Stomach (tissue), 4 donors: ENCODE results near the gene SCAF4.

ENCODE experiments used
- EP300 ChIP-seq: sonication (generic); formaldehyde crosslinking; IDR thresholded peaks from one replicate; pipeline ENCODE4 v1.6.1; 2017; ENCODE audit warnings: antibody characterized with exemption
- POLR2A ChIP-seq, 4 donors: fragments of 450-650 bp; IDR thresholded peaks; one replicate each; pipeline ENCODE4 v1.6.1; 2016; ENCODE audit warnings: antibody characterized with exemption in 4 of 4, control low read depth in 2 of 4, mild to moderate bottlenecking in 1 of 4, moderate library complexity in 1 of 4
- POLR2AphosphoS5 ChIP-seq, 3 donors: sonication (generic); formaldehyde crosslinking; IDR thresholded peaks; one replicate each; pipeline ENCODE4 v1.6.1; 2016; ENCODE audit warnings: antibody characterized with exemption in 3 of 3
- TF ChIP-seq, protein P1 (sequence below), 7 experiments: fragments of 450-650 bp in 4 of 7; fragments of 200-600 bp in 3 of 7; sonication (generic) in 3 of 7; IDR thresholded peaks; one replicate each; pipeline ENCODE4 v1.5.1; 2016 to 2019; ENCODE audit warnings: antibody characterized with exemption in 7 of 7, control low read depth in 2 of 7, mild to moderate bottlenecking in 1 of 7

DNA sequence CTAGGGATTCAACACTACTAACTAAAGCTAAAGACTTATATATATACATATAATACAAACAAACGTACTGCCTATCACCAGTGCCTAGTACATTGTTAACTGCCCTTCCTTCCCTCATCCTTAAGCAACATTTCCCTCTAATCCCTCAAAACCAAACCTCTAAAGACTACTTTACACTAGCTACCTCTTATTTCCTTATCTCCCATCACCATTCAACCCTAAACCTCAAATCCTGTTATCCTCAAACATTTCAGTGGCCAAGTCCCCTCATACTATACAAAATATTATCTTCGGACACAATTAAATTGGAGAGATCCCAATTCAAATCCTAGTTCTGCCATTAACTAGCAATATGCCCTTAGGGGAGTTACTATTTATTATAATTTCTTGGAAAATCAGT, 3.7 kb downstream of the SCAF4 start:
- TF ChIP-seq, protein P1, sequence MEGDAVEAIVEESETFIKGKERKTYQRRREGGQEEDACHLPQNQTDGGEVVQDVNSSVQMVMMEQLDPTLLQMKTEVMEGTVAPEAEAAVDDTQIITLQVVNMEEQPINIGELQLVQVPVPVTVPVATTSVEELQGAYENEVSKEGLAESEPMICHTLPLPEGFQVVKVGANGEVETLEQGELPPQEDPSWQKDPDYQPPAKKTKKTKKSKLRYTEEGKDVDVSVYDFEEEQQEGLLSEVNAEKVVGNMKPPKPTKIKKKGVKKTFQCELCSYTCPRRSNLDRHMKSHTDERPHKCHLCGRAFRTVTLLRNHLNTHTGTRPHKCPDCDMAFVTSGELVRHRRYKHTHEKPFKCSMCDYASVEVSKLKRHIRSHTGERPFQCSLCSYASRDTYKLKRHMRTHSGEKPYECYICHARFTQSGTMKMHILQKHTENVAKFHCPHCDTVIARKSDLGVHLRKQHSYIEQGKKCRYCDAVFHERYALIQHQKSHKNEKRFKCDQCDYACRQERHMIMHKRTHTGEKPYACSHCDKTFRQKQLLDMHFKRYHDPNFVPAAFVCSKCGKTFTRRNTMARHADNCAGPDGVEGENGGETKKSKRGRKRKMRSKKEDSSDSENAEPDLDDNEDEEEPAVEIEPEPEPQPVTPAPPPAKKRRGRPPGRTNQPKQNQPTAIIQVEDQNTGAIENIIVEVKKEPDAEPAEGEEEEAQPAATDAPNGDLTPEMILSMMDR (IDR thresholded peaks at IDR 0.05) = no peak
- TF ChIP-seq POLR2A (IDR thresholded peaks at IDR 0.05) = no peak
- TF ChIP-seq POLR2AphosphoS5 (IDR thresholded peaks at IDR 0.05) = no peak
- no peak for TF ChIP-seq EP300
